ENCODE measurements around the gene RANGRF.

Gene RANGRF

DNA sequence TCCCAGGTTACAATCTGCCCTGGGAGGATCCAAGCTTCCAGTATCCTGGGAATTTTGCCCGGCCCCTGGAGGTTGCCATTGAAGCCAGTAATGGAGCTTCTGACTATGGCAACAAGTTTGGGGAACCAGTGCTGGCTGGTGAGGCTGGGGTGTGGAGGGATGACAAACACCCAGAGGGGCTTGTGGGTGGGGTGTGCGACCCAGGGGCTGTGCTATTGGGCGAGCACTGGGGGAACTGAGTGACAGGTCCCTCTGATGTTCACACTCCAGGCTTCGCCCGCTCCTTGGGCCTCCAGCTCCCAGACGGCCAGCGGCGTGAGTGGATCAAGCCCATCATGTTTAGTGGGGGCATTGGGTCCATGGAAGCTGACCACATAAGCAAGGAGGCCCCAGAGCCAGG is 30.7 kb upstream of the RANGRF start:
- H2AK5ac ChIP-seq (ENCODE audit: low read length, severe bottlenecking) = no peak overlapping the region
- H3K14ac ChIP-seq (ENCODE audit: low read length in 2 of 2) = no peak overlapping the region
- no peaks in the 10 kb centered on the region for H3K9me3 ChIP-seq (ENCODE audit: control insufficient read depth, low read length)
- WGBS = 95% methylated on average over 8 of the region's 8 CpGs
- peaks cover 48 to 68% of the 10 kb centered on the region in 2 experiments for H3K36me3 ChIP-seq (ENCODE audit: control insufficient read depth in 1 of 2, insufficient read depth in 2 of 2, low read depth in 1 of 2, low read length in 2 of 2)
- H3K9ac ChIP-seq (ENCODE audit: low read length) = no peak overlapping the region
- no peak overlapping the region for H3K18ac ChIP-seq (ENCODE audit: low read depth in 1 of 2, low read length in 2 of 2)
- no peak overlapping the region for H2BK12ac ChIP-seq (ENCODE audit: low read length in 2 of 2)
- no peak overlapping the region for H3K4ac ChIP-seq (ENCODE audit: low read depth in 1 of 2, low read length in 2 of 2)
- DNase-seq = no peak
- no peak overlapping the region for H3K23ac ChIP-seq (ENCODE audit: low read length in 2 of 2)
- no peak overlapping the region for H4K8ac ChIP-seq (ENCODE audit: low read length)
- H3K4me1 ChIP-seq (ENCODE audit: control insufficient read depth, insufficient read depth, low read depth, low read length) = no peaks in the 10 kb centered on the region
- no peak overlapping the region for H4K91ac ChIP-seq (ENCODE audit: low read length)
- H3K27ac ChIP-seq (ENCODE audit: low read length, poor library complexity, severe bottlenecking) = no peak overlapping the region
- H3K79me1 ChIP-seq (replicated peaks; ENCODE audit: low read length, poor library complexity, severe bottlenecking) = peaks cover 14% of the 10 kb centered on the region
- H2BK15ac ChIP-seq (ENCODE audit: low read depth, poor library complexity, severe bottlenecking) = no peak overlapping the region
- no peak overlapping the region for H2BK5ac ChIP-seq (ENCODE audit: low read depth, low read length, poor library complexity, severe bottlenecking)
- no peak overlapping the region for H3K4me2 ChIP-seq (ENCODE audit: low read length, poor library complexity, severe bottlenecking)
- H2AFZ ChIP-seq (ENCODE audit: low read depth, low read length) = no peak overlapping the region
- no peaks in the 10 kb centered on the region for H3K27me3 ChIP-seq (ENCODE audit: control insufficient read depth in 1 of 2, insufficient read depth in 1 of 2, low read length in 2 of 2)
- no peak overlapping the region for H3K4me3 ChIP-seq (ENCODE audit: insufficient read depth in 1 of 2, low read depth in 1 of 2, low read length in 2 of 2)
- no peak overlapping the region for H2BK120ac ChIP-seq (ENCODE audit: low read depth, low read length)

- Histone ChIP-seq H3K4me3 (ENCODE audit: insufficient read depth in 1 of 2, low read depth in 1 of 2, low read length in 2 of 2) (no peak overlapping the region), H3K14ac (ENCODE audit: low read length in 2 of 2) (no peak overlapping the region), H3K9ac (ENCODE audit: low read length) (no peak overlapping the region), H3K4me1 (ENCODE audit: control insufficient read depth, insufficient read depth, low read depth, low read length) (no peaks in the 10 kb centered on the region), H2BK120ac (ENCODE audit: low read depth, low read length) (no peak overlapping the region), H3K4me2 (ENCODE audit: low read length, poor library complexity, severe bottlenecking) (no peak overlapping the region), H3K27me3 (ENCODE audit: control insufficient read depth in 1 of 2, insufficient read depth in 1 of 2, low read length in 2 of 2) (no peaks in the 10 kb centered on the region), H2BK5ac (ENCODE audit: low read depth, low read length, poor library complexity, severe bottlenecking) (no peak overlapping the region), H3K18ac (ENCODE audit: low read depth in 1 of 2, low read length in 2 of 2) (no peak overlapping the region), H4K91ac (ENCODE audit: low read length) (no peak overlapping the region), H3K23ac (ENCODE audit: low read length in 2 of 2) (no peak overlapping the region), H3K36me3 (ENCODE audit: control insufficient read depth in 1 of 2, insufficient read depth in 2 of 2, low read depth in 1 of 2, low read length in 2 of 2) (peaks cover 72 to 73% of the 10 kb centered on the region in 2 experiments), H3K4ac (ENCODE audit: low read depth in 1 of 2, low read length in 2 of 2) (no peak overlapping the region), H2AFZ (ENCODE audit: low read depth, low read length) (no peak overlapping the region), H2BK12ac (ENCODE audit: low read length in 2 of 2) (no peak overlapping the region), H3K27ac (ENCODE audit: low read length, poor library complexity, severe bottlenecking) (no peak overlapping the region), H2BK15ac (ENCODE audit: low read depth, poor library complexity, severe bottlenecking) (no peak overlapping the region), H3K9me3 (ENCODE audit: control insufficient read depth, low read length) (no peaks in the 10 kb centered on the region), H4K8ac (ENCODE audit: low read length) (no peak overlapping the region), H3K79me1 (replicated peaks; ENCODE audit: low read length, poor library complexity, severe bottlenecking) (no peaks in the 10 kb centered on the region), H2AK5ac (ENCODE audit: low read length, severe bottlenecking) (no peak overlapping the region)
- 95% methylated on average over 5 of the region's 10 CpGs for WGBS
- no peak for DNase-seq
These were observed 24.1 kb upstream of the RANGRF start for GRCh38 chr17:8264320-8264719.

GRCh38 chr17:8264836-8265542 is 23.5 kb upstream of the RANGRF start:
- Histone ChIP-seq H2AFZ (ENCODE audit: low read depth, low read length) (no peak overlapping the region), H3K4me2 (ENCODE audit: low read length, poor library complexity, severe bottlenecking) (no peak overlapping the region), H3K9ac (ENCODE audit: low read length) (no peak overlapping the region), H4K91ac (ENCODE audit: low read length) (no peak overlapping the region), H2BK12ac (ENCODE audit: low read length in 2 of 2) (no peak overlapping the region), H3K18ac (ENCODE audit: low read depth in 1 of 2, low read length in 2 of 2) (no peak overlapping the region), H3K36me3 (ENCODE audit: control insufficient read depth in 1 of 2, insufficient read depth in 2 of 2, low read depth in 1 of 2, low read length in 2 of 2) (peaks cover 73 to 74% of the 10 kb centered on the region in 2 experiments), H3K4me1 (ENCODE audit: control insufficient read depth, insufficient read depth, low read depth, low read length) (no peaks in the 10 kb centered on the region), H3K4me3 (ENCODE audit: insufficient read depth in 1 of 2, low read depth in 1 of 2, low read length in 2 of 2) (no peak overlapping the region), H3K27ac (ENCODE audit: low read length, poor library complexity, severe bottlenecking) (no peak overlapping the region), H2BK15ac (ENCODE audit: low read depth, poor library complexity, severe bottlenecking) (no peak overlapping the region), H2BK120ac (ENCODE audit: low read depth, low read length) (no peak overlapping the region), H3K9me3 (ENCODE audit: control insufficient read depth, low read length) (no peaks in the 10 kb centered on the region), H3K23ac (ENCODE audit: low read length in 2 of 2) (no peak overlapping the region), H3K4ac (ENCODE audit: low read depth in 1 of 2, low read length in 2 of 2) (no peak overlapping the region), H3K79me1 (replicated peaks; ENCODE audit: low read length, poor library complexity, severe bottlenecking) (no peaks in the 10 kb centered on the region), H3K27me3 (ENCODE audit: control insufficient read depth in 1 of 2, insufficient read depth in 1 of 2, low read length in 2 of 2) (no peaks in the 10 kb centered on the region), H4K8ac (ENCODE audit: low read length) (no peak overlapping the region), H3K14ac (ENCODE audit: low read length in 2 of 2) (no peak overlapping the region), H2BK5ac (ENCODE audit: low read depth, low read length, poor library complexity, severe bottlenecking) (no peak overlapping the region), H2AK5ac (ENCODE audit: low read length, severe bottlenecking) (no peak overlapping the region)
- no peak for DNase-seq
- 98% methylated on average over 17 of the region's 18 CpGs for WGBS

DNA sequence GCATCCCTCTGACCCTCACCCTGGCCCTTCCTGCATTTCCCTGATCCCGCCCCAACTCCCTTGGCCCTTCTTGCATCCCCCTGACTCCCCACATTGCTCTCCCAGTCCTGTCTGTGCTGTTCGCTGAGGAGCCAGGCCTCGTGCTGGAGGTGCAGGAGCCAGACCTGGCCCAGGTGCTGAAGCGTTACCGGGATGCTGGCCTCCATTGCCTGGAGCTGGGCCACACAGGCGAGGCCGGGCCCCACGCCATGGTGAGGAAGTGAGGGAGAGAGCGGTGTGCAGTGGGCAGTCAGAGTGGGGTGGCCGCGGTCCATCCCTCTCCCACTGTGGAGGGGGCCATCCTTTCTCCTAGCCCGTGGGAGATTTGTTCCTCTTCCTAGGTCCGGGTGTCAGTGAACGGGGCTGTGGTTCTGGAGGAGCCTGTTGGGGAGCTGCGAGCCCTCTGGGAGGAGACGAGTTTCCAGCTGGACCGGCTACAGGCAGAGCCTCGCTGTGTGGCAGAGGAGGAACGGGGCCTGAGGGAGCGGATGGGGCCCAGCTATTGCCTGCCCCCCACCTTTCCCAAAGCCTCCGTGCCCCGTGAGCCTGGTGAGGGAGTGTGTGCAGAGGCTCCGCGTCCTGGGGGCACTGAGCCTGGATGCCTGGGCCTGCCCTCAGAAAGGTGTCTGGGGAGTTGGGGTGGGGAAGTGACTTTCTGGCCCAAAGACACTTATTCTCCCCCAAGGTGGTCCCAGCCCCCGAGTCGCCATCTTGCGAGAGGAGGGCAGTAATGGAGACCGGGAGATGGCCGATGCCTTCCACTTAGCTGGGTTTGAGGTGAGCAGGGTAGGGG is 21.6 kb upstream of the RANGRF start:
- WGBS = 97% methylated on average over 26 of the region's 29 CpGs

More for the DNA sequence above, 21.6 kb upstream of the RANGRF start:
- Histone ChIP-seq H3K4me2 (ENCODE audit: low read length, poor library complexity, severe bottlenecking) (no peak overlapping the region), H3K27me3 (ENCODE audit: control insufficient read depth in 1 of 2, insufficient read depth in 1 of 2, low read length in 2 of 2) (no peaks in the 10 kb centered on the region), H3K9me3 (ENCODE audit: control insufficient read depth, low read length) (no peaks in the 10 kb centered on the region), H3K27ac (ENCODE audit: low read length, poor library complexity, severe bottlenecking) (no peak overlapping the region), H2BK15ac (ENCODE audit: low read depth, poor library complexity, severe bottlenecking) (no peak overlapping the region), H3K4me1 (ENCODE audit: control insufficient read depth, insufficient read depth, low read depth, low read length) (no peaks in the 10 kb centered on the region), H4K91ac (ENCODE audit: low read length) (no peak overlapping the region), H2AFZ (ENCODE audit: low read depth, low read length) (no peak overlapping the region), H2BK120ac (ENCODE audit: low read depth, low read length) (no peak overlapping the region), H3K9ac (ENCODE audit: low read length) (no peak overlapping the region), H3K4ac (ENCODE audit: low read depth in 1 of 2, low read length in 2 of 2) (no peak overlapping the region), H4K8ac (ENCODE audit: low read length) (no peak overlapping the region), H3K36me3 (ENCODE audit: control insufficient read depth in 1 of 2, insufficient read depth in 2 of 2, low read depth in 1 of 2, low read length in 2 of 2) (peaks cover 67 to 74% of the 10 kb centered on the region in 2 experiments), H3K4me3 (ENCODE audit: insufficient read depth in 1 of 2, low read depth in 1 of 2, low read length in 2 of 2) (no peak overlapping the region), H3K79me1 (replicated peaks; ENCODE audit: low read length, poor library complexity, severe bottlenecking) (no peaks in the 10 kb centered on the region), H2AK5ac (ENCODE audit: low read length, severe bottlenecking) (no peak overlapping the region), H2BK5ac (ENCODE audit: low read depth, low read length, poor library complexity, severe bottlenecking) (no peak overlapping the region), H3K18ac (ENCODE audit: low read depth in 1 of 2, low read length in 2 of 2) (no peak overlapping the region), H2BK12ac (ENCODE audit: low read length in 2 of 2) (no peak overlapping the region), H3K14ac (ENCODE audit: low read length in 2 of 2) (no peak overlapping the region), H3K23ac (ENCODE audit: low read length in 2 of 2) (no peak overlapping the region)
- no peak for DNase-seq

Measured in mesenchymal stem cell (in vitro differentiated cells and primary cell).